GM12878 (cell line): ENCODE data around the gene CACNA1I. TPM values are rescaled to one million over a fixed set of nuclear protein-coding genes. Genes with fewer than 3 reads are reported as not detected.

Experiments used
- ATAC-seq: fragments of 200-7000 bp; cut with Tn5 transposase; 3 replicates; pipeline ENCODE4 v1.9.1; 2020; ENCODE audit warnings: mild to moderate bottlenecking, moderate library complexity
- BruUV-seq: library from RNA; stranded (reverse); fragments of 400-500 nt; replicated peaks from 2 replicates; lab custom pipeline; 2021; lab: Mats Ljungman, UMichigan
- CTCF ChIA-PET: fragments of 300-600 bp; sonication (Branson Sonifier 250); formaldehyde crosslinking; extraction: SDS; loops from one replicate; lab custom pipeline; 2021; ENCODE audit warnings: inconsistent platforms; lab: Yijun Ruan, JAX
- POLR2A ChIA-PET: fragments of 350-600 bp; formaldehyde crosslinking; extraction: SDS; loops from one replicate; lab custom pipeline; 2021; ENCODE audit warnings: inconsistent platforms; lab: Charles Lee
- RAD21 ChIA-PET: fragments of 300-600 bp; sonication (Branson Sonifier 250); formaldehyde crosslinking; loops from one replicate; lab custom pipeline; 2023; ENCODE audit warnings: antibody characterized with exemption; ENCODE audit not compliant: unreplicated experiment; lab: Charles Lee
- SMC1A ChIA-PET: fragments of 300-600 bp; sonication (Branson Sonifier 250); formaldehyde crosslinking; loops from one replicate; lab custom pipeline; 2023; ENCODE audit not compliant: unreplicated experiment, uncharacterized antibody; lab: Charles Lee
- DNase-seq: peaks from one replicate; pipeline ENCODE4 v3.0.0-alpha.2; 2011; ENCODE audit warnings: low read depth, low spot score
- FAIRE-seq: peaks from 3 replicates; lab custom pipeline; 2011; peaks lifted over from hg19 to GRCh38; lab: Jason Lieb, UNC
- H2AFZ ChIP-seq: 2 replicates; pipeline ENCODE4 v1.6.0; 2011; ENCODE audit warnings: low read depth, low read length, control low read depth; ENCODE audit not compliant: control insufficient read depth
- H3K27ac ChIP-seq: 2 replicates; pipeline ENCODE4 v1.5.1; 2011; ENCODE audit warnings: control low read depth; ENCODE audit not compliant: control insufficient read depth, insufficient read depth
- H3K27me3 ChIP-seq, 2 experiments: replicated peaks in 1 of 2; 2 replicates each; pipeline versions ENCODE4 v1.6.0 to v1.6.1; 2011; ENCODE audit warnings: low read length in 1 of 2; ENCODE audit not compliant: control insufficient read depth in 2 of 2, insufficient read depth in 2 of 2
- H3K36me3 ChIP-seq, 2 experiments: 2 replicates each; pipeline ENCODE4 v1.5.1; 2011; ENCODE audit warnings: low read length in 1 of 2; ENCODE audit not compliant: control insufficient read depth in 2 of 2, insufficient read depth in 2 of 2
- H3K4me1 ChIP-seq: 2 replicates; pipeline ENCODE4 v1.6.1; 2011; ENCODE audit warnings: mild to moderate bottlenecking, low read length, moderate library complexity, mixed read lengths; ENCODE audit not compliant: control insufficient read depth, insufficient read depth
- H3K4me2 ChIP-seq: 2 replicates; pipeline ENCODE4 v1.6.0; 2011; ENCODE audit warnings: control low read depth; ENCODE audit not compliant: control insufficient read depth, insufficient read depth
- H3K4me3 ChIP-seq: fragments of 200-600 bp; sonication (generic); 2 replicates; pipeline ENCODE4 v1.5.1; 2016
- H3K79me2 ChIP-seq: 2 replicates; pipeline ENCODE4 v1.6.0; 2011; ENCODE audit warnings: low read length; ENCODE audit not compliant: control insufficient read depth, insufficient read depth
- H3K9ac ChIP-seq: 2 replicates; pipeline ENCODE4 v1.8.0; 2011; ENCODE audit warnings: low read length, control low read depth, mixed read lengths; ENCODE audit not compliant: control insufficient read depth, insufficient read depth
- H3K9me3 ChIP-seq: replicated peaks from 3 replicates; pipeline ENCODE4 v1.5.1; 2011; ENCODE audit warnings: mild to moderate bottlenecking, low read length; ENCODE audit not compliant: control insufficient read depth, insufficient read depth
- H4K20me1 ChIP-seq: 2 replicates; pipeline ENCODE4 v1.6.0; 2011; ENCODE audit not compliant: control insufficient read depth, insufficient read depth
- BCL3 ChIP-seq: IDR thresholded peaks from 2 replicates; pipeline ENCODE4 v1.6.1; 2011; ENCODE audit warnings: borderline replicate concordance, low read depth, mild to moderate bottlenecking, moderate library complexity, low read length; ENCODE audit not compliant: insufficient read depth, poor library complexity, severe bottlenecking
- BHLHE40 ChIP-seq, 2 experiments: fragments of 450-650 bp in 1 of 2; IDR thresholded peaks; 2 replicates each; pipeline ENCODE4 v1.6.1; 2011 to 2017; ENCODE audit warnings: low read depth in 2 of 2, borderline replicate concordance in 1 of 2, improper control_type of control experiment in 1 of 2, low read length in 1 of 2, mild to moderate bottlenecking in 1 of 2
- CHD4 ChIP-seq: fragments of 200-600 bp; sonication (generic); IDR thresholded peaks from 2 replicates; pipeline ENCODE4 v1.6.1; 2016; ENCODE audit warnings: mild to moderate bottlenecking
- CREB1 ChIP-seq: IDR thresholded peaks from 2 replicates; pipeline ENCODE4 v1.6.1; 2012; ENCODE audit warnings: low read depth, mild to moderate bottlenecking, inconsistent platforms
- EED ChIP-seq: sonication (generic); IDR thresholded peaks from 2 replicates; pipeline ENCODE4 v1.6.1; 2016; ENCODE audit warnings: antibody characterized with exemption, low read depth
- EP300 ChIP-seq, 2 experiments: fragments of 150-350 bp in 1 of 2; IDR thresholded peaks; 2 replicates each; pipeline ENCODE4 v1.6.1; 2011 to 2012; ENCODE audit warnings: low read depth in 2 of 2, low read length in 2 of 2, borderline replicate concordance in 1 of 2, improper control_type of control experiment in 1 of 2, inconsistent platforms in 1 of 2; ENCODE audit not compliant: control insufficient read depth in 1 of 2
- HCFC1 ChIP-seq: fragments of 150-350 bp; IDR thresholded peaks from 2 replicates; pipeline ENCODE4 v1.6.1; 2014; ENCODE audit warnings: low read length
- RELA ChIP-seq: fragments of 450-650 bp; IDR thresholded peaks from 2 replicates; pipeline ENCODE4 v1.8.0; 2014; ENCODE audit warnings: borderline replicate concordance; ENCODE audit not compliant: partially characterized antibody
- SMAD1 ChIP-seq: fragments of 450-650 bp; IDR thresholded peaks from 2 replicates; pipeline ENCODE4 v1.6.1; 2018; ENCODE audit warnings: mild to moderate bottlenecking, low read depth; ENCODE audit not compliant: partially characterized antibody
- SPI1 ChIP-seq: IDR thresholded peaks from 2 replicates; pipeline ENCODE4 v1.6.1; 2011; ENCODE audit warnings: low read depth, mild to moderate bottlenecking, low read length, moderate library complexity, borderline replicate concordance; ENCODE audit not compliant: insufficient read depth
- STAT1 ChIP-seq: fragments of 450-650 bp; conservative IDR thresholded peaks from 2 replicates; pipeline ENCODE4 v1.6.1; 2014; ENCODE audit warnings: antibody characterized with exemption, mild to moderate bottlenecking
- YY1 ChIP-seq: IDR thresholded peaks from 2 replicates; pipeline ENCODE4 v1.6.1; 2011; ENCODE audit warnings: low read depth, mild to moderate bottlenecking, low read length
- ZBED1 ChIP-seq: IDR thresholded peaks from 2 replicates; pipeline ENCODE4 v1.6.1; 2016; ENCODE audit warnings: borderline replicate concordance
- ZNF622 ChIP-seq: fragments of 450-650 bp; IDR thresholded peaks from 2 replicates; pipeline ENCODE4 v1.6.1; 2017; ENCODE audit warnings: mild to moderate bottlenecking, inconsistent platforms
- WGBS: methylation state at CpG from one replicate; pipeline ENCODE4 v1.1.6; 2016; ENCODE audit warnings: low lambda C conversion rate; ENCODE audit not compliant: insufficient replicate concordance, insufficient coverage; ENCODE audit errors: missing lambda C conversion rate; 5-methylcytosine and 5-hydroxymethylcytosine counted together
- in situ Hi-C: fragments of 300-500 bp; cut with MboI; formaldehyde crosslinking; loops from 9 replicates; pipeline ENCODE4 v1.14.3; 2018; ENCODE audit warnings: mixed read lengths
- intact Hi-C: fragments of 100-400 bp; cut with micrococcal nuclease; formaldehyde crosslinking; loops from one replicate; pipeline ENCODE4 v1.14.2; 2022; ENCODE audit not compliant: unreplicated experiment
- polyA plus RNA-seq, 11 experiments: library from polyadenylated mRNA; depleted of rRNA in 4 of 11; unstranded in 6 of 11; stranded (reverse) in 5 of 11; fragments of >200 nt; fragmentation: Nextera tagmentation in 4 of 11; fragmentation: Illumina TruSeq in 1 of 11; extraction: Ambion mirVana in 4 of 11; extraction: Trizol in 1 of 11; gene quantifications; 1 replicate in 1 of 11; 2 replicates in 10 of 11; pipeline versions ENCODE4 v1.2.1 to v1.2.3, GENCODE V29; 2011 to 2016; ENCODE audit warnings: inconsistent platforms in 2 of 11, missing spikeins in 2 of 11, low read depth in 1 of 11
- total RNA-seq, 4 experiments: library from RNA; depleted of rRNA in 3 of 4; stranded (reverse); fragments of >200 nt in 3 of 4; fragmentation: Illumina TruSeq in 1 of 4; extraction: Trizol in 1 of 4; gene quantifications; 2 replicates each; pipeline versions ENCODE4 v1.2.1 to v1.2.3, GENCODE V29; 2013 to 2021
- TF ChIP-seq, protein P1 (sequence below): fragments of 150-350 bp; IDR thresholded peaks from 2 replicates; pipeline ENCODE4 v1.6.1; 2014; ENCODE audit warnings: mild to moderate bottlenecking, low read depth, low read length
- TF ChIP-seq, protein P2 (sequence below): fragments of 450-650 bp; IDR thresholded peaks from 2 replicates; pipeline ENCODE4 v1.6.1; 2018; ENCODE audit warnings: mild to moderate bottlenecking, low read depth, moderate library complexity; ENCODE audit not compliant: partially characterized antibody

The CACNA1I gene
- total and polyA plus RNA-seq, 10 of the 15 experiments (the other 5 are each of a cell fraction or from before 2014, with no cell fraction given): 0.01 to 0.03 TPM; not detected in 8

DNA sequence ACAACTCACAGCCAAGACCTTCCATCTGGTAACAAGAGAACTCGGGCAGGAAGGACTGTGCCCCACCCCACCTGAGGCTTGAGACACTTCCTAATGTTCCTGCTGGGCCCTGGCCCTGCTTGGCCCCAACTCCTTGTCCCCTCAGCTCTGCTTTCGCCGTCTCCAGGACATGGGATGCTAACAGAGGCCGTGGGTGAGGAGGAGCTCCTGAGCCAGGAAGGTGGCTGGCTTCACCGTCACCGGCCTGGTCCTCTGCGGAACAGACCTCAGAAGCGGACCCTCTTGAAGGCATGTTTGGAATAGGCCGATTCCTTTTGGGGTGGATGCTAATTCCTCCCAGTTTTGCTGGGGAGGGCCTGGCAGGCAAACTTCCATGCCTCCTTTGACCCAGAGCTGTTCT lies 154.3 kb downstream of the CACNA1I start:
- whole genome bisulfite sequencing: 48% methylated on average over 9 of the region's 9 CpGs
- Histone ChIP-seq H3K79me2 (no peaks in the 10 kb centered on the region), H3K27me3 (peaks cover 0 to 3% of the 10 kb centered on the region in 2 experiments; a peak in 2 of 4 replicates), H4K20me1 (no peaks in the 10 kb centered on the region), H3K9ac (no peak overlapping the region), H3K27ac (no peak overlapping the region), H3K4me1 (no peaks in the 10 kb centered on the region), H3K4me2 (no peak overlapping the region), H2AFZ (no peak overlapping the region), H3K4me3 (no peak overlapping the region), H3K9me3 (peaks cover 4% of the 10 kb centered on the region; the same call in 1 of the 3 replicates), H3K36me3 (no peaks in the 10 kb centered on the region)
- no TSS peak for BruUV-seq
- CTCF ChIA-PET: no interaction called here
- in situ Hi-C loops: no loop called here
- DNase-seq (no peak), ATAC-seq (no peak), FAIRE-seq (no peak)
- intact Hi-C loops: no loop called here
- POLR2A ChIA-PET: no interaction called here
- TF ChIP-seq SPI1: no peak
- no peak for TF ChIP-seq EP300 (IDR thresholded peaks at IDR 0.05; ENCODE audit: borderline replicate concordance in 1 of 2, control insufficient read depth in 1 of 2, low read depth in 2 of 2, low read length in 2 of 2)
- no peak for TF ChIP-seq RELA
- no peak for TF ChIP-seq ZBED1
- TF ChIP-seq STAT1: no peak
- TF ChIP-seq, protein P1, sequence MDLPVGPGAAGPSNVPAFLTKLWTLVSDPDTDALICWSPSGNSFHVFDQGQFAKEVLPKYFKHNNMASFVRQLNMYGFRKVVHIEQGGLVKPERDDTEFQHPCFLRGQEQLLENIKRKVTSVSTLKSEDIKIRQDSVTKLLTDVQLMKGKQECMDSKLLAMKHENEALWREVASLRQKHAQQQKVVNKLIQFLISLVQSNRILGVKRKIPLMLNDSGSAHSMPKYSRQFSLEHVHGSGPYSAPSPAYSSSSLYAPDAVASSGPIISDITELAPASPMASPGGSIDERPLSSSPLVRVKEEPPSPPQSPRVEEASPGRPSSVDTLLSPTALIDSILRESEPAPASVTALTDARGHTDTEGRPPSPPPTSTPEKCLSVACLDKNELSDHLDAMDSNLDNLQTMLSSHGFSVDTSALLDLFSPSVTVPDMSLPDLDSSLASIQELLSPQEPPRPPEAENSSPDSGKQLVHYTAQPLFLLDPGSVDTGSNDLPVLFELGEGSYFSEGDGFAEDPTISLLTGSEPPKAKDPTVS: no peak
- TF ChIP-seq CREB1: no peak
- TF ChIP-seq EED: no peak
- TF ChIP-seq ZNF622: no peak
- no peak for TF ChIP-seq BCL3
- TF ChIP-seq YY1: no peak
- no peak for TF ChIP-seq CHD4
- no peak for TF ChIP-seq HCFC1
- TF ChIP-seq BHLHE40 (IDR thresholded peaks at IDR 0.05; ENCODE audit: borderline replicate concordance in 1 of 2, low read depth in 2 of 2, low read length in 1 of 2): no peak
- TF ChIP-seq SMAD1: no peak
- TF ChIP-seq, protein P2, sequence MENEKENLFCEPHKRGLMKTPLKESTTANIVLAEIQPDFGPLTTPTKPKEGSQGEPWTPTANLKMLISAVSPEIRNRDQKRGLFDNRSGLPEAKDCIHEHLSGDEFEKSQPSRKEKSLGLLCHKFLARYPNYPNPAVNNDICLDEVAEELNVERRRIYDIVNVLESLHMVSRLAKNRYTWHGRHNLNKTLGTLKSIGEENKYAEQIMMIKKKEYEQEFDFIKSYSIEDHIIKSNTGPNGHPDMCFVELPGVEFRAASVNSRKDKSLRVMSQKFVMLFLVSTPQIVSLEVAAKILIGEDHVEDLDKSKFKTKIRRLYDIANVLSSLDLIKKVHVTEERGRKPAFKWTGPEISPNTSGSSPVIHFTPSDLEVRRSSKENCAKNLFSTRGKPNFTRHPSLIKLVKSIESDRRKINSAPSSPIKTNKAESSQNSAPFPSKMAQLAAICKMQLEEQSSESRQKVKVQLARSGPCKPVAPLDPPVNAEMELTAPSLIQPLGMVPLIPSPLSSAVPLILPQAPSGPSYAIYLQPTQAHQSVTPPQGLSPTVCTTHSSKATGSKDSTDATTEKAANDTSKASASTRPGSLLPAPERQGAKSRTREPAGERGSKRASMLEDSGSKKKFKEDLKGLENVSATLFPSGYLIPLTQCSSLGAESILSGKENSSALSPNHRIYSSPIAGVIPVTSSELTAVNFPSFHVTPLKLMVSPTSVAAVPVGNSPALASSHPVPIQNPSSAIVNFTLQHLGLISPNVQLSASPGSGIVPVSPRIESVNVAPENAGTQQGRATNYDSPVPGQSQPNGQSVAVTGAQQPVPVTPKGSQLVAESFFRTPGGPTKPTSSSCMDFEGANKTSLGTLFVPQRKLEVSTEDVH: no peak
- RAD21 ChIA-PET: no interaction called here
- SMC1A ChIA-PET: no interaction called here
